Lower lobe of right lung (tissue), 2 donors: Measurements from ENCODE around the gene PHKA2. TPM values are rescaled to one million over a fixed set of nuclear protein-coding genes. Genes with fewer than 3 reads are reported as not detected.

Source experiments
- ATAC-seq, 2 donors: fragments of 200-7000 bp; cut with Tn5 transposase; one replicate each; pipeline ENCODE4 v1.9.1; 2020 to 2022; ENCODE audit warnings: mild to moderate bottlenecking in 2 of 2, moderate library complexity in 2 of 2
- DNase-seq: peaks from one replicate; pipeline ENCODE4 v3.0.0-alpha.2; 2020
- H3K27ac ChIP-seq: fragments of 200-600 bp; one replicate; pipeline ENCODE4 v1.8.0; 2022
- H3K27me3 ChIP-seq: fragments of 200-600 bp; one replicate; pipeline ENCODE4 v1.8.0; 2022; ENCODE audit warnings: low read depth
- H3K36me3 ChIP-seq: fragments of 200-600 bp; one replicate; pipeline ENCODE4 v1.8.0; 2022; ENCODE audit warnings: mild to moderate bottlenecking
- H3K4me1 ChIP-seq: fragments of 200-600 bp; one replicate; pipeline ENCODE4 v1.8.0; 2022
- H3K4me3 ChIP-seq: fragments of 200-600 bp; one replicate; pipeline ENCODE4 v1.8.0; 2022; ENCODE audit warnings: mild to moderate bottlenecking
- H3K9me3 ChIP-seq: fragments of 200-600 bp; one replicate; pipeline ENCODE4 v1.8.0; 2022
- intact Hi-C: fragments of 100-400 bp; cut with DNase I; formaldehyde crosslinking; loops from one replicate; pipeline ENCODE4 v1.11.0; 2022
- total RNA-seq: library from RNA; stranded (reverse); fragmentation: NEBNext Ultra II Directional; extraction: Animal tissue kit (Norgen Biotek cat#: 25700); gene quantifications from one replicate; pipeline ENCODE4 v1.2.1, GENCODE V29; 2021
- TF ChIP-seq, protein P1 (sequence below): fragments of 200-600 bp; IDR thresholded peaks from one replicate; pipeline ENCODE4 v1.8.0; 2022; ENCODE audit warnings: antibody characterized with exemption, mild to moderate bottlenecking
- donor health status: DM: no; HTN: yes; CAD: no; lungs with severe emphysema.

Gene PHKA2
- total RNA-seq, 1 donor from 2014 or later = 27.5 TPM

DNA sequence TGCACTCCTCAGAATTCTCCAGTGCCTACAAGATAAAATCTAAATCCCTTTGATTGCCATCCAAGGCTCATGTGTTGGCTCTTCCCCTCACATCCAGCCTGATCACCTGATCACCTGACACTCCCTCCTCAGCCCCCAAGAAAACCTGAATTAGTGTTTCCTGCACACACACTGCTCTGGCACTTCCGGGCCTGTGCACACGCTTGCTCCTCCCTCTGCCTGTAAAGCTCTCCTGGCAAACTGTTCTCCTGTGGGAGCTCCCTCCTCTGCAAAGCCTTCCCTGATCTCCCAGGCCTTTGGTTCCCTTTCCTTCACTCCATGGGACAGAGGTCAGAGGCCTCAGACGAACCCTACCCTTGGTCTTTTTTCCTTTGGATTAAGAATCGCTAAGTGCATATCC, 19.9 kb downstream of the PHKA2 start:
- H3K27ac ChIP-seq = no peak overlapping the region
- no peaks in the 10 kb centered on the region for H3K9me3 ChIP-seq
- ATAC-seq (no peak), DNase-seq (no peak)
- TF ChIP-seq, protein P1, sequence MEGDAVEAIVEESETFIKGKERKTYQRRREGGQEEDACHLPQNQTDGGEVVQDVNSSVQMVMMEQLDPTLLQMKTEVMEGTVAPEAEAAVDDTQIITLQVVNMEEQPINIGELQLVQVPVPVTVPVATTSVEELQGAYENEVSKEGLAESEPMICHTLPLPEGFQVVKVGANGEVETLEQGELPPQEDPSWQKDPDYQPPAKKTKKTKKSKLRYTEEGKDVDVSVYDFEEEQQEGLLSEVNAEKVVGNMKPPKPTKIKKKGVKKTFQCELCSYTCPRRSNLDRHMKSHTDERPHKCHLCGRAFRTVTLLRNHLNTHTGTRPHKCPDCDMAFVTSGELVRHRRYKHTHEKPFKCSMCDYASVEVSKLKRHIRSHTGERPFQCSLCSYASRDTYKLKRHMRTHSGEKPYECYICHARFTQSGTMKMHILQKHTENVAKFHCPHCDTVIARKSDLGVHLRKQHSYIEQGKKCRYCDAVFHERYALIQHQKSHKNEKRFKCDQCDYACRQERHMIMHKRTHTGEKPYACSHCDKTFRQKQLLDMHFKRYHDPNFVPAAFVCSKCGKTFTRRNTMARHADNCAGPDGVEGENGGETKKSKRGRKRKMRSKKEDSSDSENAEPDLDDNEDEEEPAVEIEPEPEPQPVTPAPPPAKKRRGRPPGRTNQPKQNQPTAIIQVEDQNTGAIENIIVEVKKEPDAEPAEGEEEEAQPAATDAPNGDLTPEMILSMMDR = no peak
- intact Hi-C loops = no loop called here
- no peaks in the 10 kb centered on the region for H3K36me3 ChIP-seq
- H3K4me1 ChIP-seq = no peaks in the 10 kb centered on the region
- no peaks in the 10 kb centered on the region for H3K27me3 ChIP-seq
- no peak overlapping the region for H3K4me3 ChIP-seq

DNA sequence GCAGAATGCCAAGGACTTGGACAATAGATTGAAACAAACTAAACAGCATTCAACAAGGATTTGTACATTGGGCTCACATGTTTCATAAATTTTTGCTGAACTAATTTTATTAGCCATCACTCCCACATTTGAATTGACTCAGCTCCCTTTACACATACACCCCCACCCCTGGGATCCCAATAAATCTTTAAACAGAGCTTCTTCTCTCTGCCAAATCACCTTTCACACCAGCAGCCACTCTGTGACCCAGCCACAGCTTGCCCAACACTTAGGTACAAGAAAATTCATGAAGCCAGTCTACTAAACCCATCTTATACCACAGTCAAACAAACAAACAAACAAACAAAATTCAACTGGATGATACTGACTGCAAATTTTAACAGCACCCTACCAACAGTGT, 21.6 kb downstream of the PHKA2 start:
- Histone ChIP-seq H3K36me3 (no peaks in the 10 kb centered on the region), H3K4me1 (no peaks in the 10 kb centered on the region), H3K9me3 (no peaks in the 10 kb centered on the region), H3K27ac (no peak overlapping the region), H3K4me3 (no peak overlapping the region), H3K27me3 (no peaks in the 10 kb centered on the region)
- no peak for ATAC-seq
- intact Hi-C loops = no loop called here
- no peak for DNase-seq
- TF ChIP-seq, protein P1 = no peak

DNA sequence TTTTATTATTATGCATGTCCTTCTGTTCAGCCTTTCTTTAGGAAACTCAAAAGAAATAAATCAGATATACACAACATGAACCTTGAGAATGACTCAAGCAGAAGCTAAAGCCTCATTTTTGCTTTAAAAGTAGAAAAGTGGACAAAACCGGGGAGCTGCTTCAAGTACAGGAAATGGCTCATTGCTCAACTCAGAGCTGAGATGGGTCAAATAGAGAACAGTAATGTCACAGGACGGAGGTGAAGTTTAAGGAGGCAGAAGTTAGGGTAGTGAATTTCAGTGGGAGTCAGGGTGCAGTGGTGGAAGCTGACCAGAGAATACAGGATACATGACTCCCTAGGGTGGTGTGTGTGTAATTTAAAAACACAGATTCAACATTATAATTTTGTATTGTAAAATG, 22.2 kb downstream of the PHKA2 start:
- TF ChIP-seq, protein P1 = no peak
- no peak overlapping the region for H3K27ac ChIP-seq
- intact Hi-C loops = no loop called here
- no peaks in the 10 kb centered on the region for H3K27me3 ChIP-seq
- no peaks in the 10 kb centered on the region for H3K4me1 ChIP-seq
- no peaks in the 10 kb centered on the region for H3K36me3 ChIP-seq
- no peaks in the 10 kb centered on the region for H3K9me3 ChIP-seq
- no peak for DNase-seq
- H3K4me3 ChIP-seq = no peak overlapping the region
- peak; percentile 37 to 45 for ATAC-seq

DNA sequence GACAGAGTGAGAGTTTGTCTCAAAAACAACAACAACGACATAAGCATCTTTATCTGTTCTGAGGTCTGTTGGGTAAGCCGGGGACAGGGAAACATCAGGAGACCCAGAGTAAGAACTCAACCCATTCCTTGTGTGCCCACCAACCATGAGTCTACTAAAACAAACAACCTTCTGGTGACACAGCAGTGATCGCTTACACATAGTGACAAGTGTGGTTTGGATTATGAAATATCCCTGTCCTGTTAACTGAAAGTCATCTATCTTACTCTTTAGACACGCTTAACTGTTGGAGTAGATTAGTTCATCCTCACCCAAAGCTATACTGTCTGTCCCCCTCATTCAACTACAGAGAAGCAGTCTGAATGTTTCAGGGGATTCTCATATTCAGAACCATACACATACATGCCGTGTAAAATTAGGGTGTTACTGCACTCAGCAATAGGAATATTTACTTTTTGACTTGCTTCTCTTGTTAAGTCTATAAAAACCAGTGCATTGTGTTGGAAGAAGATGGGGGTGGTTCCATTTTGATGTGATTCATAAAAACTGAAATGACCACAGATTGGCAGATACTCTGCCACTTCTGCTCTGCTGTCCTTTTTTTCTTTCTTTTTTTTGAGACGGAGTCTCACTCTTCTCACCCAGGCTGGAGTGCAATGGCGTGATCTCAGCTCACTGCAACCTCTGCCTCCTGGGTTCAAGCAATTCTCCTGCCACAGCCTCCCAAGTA, 27.4 kb downstream of the PHKA2 start:
- Histone ChIP-seq H3K27ac (no peak overlapping the region), H3K9me3 (no peaks in the 10 kb centered on the region), H3K27me3 (no peaks in the 10 kb centered on the region), H3K36me3 (no peaks in the 10 kb centered on the region), H3K4me3 (no peak overlapping the region), H3K4me1 (no peaks in the 10 kb centered on the region)
- intact Hi-C loops = no loop called here
- ATAC-seq (no peak), DNase-seq (no peak)
- TF ChIP-seq, protein P1 = no peak

DNA sequence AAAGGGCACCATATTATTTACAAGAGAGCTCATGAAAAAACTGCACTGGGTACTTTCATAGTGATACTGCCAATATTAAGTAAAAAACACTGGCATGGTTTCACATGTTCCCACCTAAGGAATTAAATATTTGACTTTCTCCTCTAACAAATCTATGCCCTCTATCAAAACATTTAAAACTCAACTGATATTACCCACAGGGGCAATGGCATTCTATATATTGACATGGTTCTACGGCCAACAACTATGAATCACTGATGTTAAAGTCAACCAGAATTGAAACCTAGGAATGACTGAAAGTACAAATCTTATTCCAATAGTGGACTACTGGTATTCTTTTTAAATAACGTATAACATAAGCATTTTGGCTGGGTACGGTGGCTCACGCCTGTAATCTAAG, 28.2 kb downstream of the PHKA2 start:
- Histone ChIP-seq H3K36me3 (no peaks in the 10 kb centered on the region), H3K4me3 (no peak overlapping the region), H3K9me3 (no peaks in the 10 kb centered on the region), H3K4me1 (no peaks in the 10 kb centered on the region), H3K27ac (no peak overlapping the region), H3K27me3 (no peaks in the 10 kb centered on the region)
- intact Hi-C loops = no loop called here
- ATAC-seq = no peak
- TF ChIP-seq, protein P1 = no peak
- DNase-seq = no peak
